Measurements from ENCODE around the gene SEC14L5.

SEC14L5 gene

GRCh38 chr16:5001986-5002385 lies 43.9 kb downstream of the SEC14L5 start:
- no peaks in the 10 kb centered on the region for H3K9me3 ChIP-seq (replicated peaks in 1 of 2; ENCODE audit: control insufficient read depth in 2 of 2, insufficient read depth in 1 of 2, low read depth in 1 of 2, low read length in 2 of 2)
- no peak overlapping the region for H3K4me3 ChIP-seq (ENCODE audit: low read length in 2 of 2)
- H3K4me2 ChIP-seq (ENCODE audit: insufficient read depth, low read length, poor library complexity, severe bottlenecking), result no peak overlapping the region
- no peak overlapping the region for H2BK12ac ChIP-seq (ENCODE audit: low read length)
- H2BK15ac ChIP-seq (ENCODE audit: low read length), result no peak overlapping the region
- H3K9ac ChIP-seq (ENCODE audit: low read depth, low read length, poor library complexity), result no peak overlapping the region
- H3K36me3 ChIP-seq (replicated peaks in 1 of 2; ENCODE audit: control insufficient read depth in 2 of 2, insufficient read depth in 2 of 2, low read length in 2 of 2), result no peaks in the 10 kb centered on the region
- no peak overlapping the region for H3K14ac ChIP-seq (ENCODE audit: low read length)
- H2BK5ac ChIP-seq (ENCODE audit: low read length), result no peak overlapping the region
- H4K8ac ChIP-seq (ENCODE audit: low read depth, low read length), result no peak overlapping the region
- no peak overlapping the region for H4K91ac ChIP-seq (ENCODE audit: low read depth, low read length, poor library complexity)
- H3K4me1 ChIP-seq (ENCODE audit: control insufficient read depth in 2 of 2, insufficient read depth in 1 of 2, low read depth in 1 of 2, low read length in 2 of 2), result no peaks in the 10 kb centered on the region
- no peak overlapping the region for H3K27ac ChIP-seq (replicated peaks; ENCODE audit: low read length)
- H3K4ac ChIP-seq (ENCODE audit: low read length), result no peak overlapping the region
- no peaks in the 10 kb centered on the region for H3K79me1 ChIP-seq (ENCODE audit: low read depth, low read length)
- no peak for DNase-seq (ENCODE audit: low spot score)
- H3K27me3 ChIP-seq (ENCODE audit: control insufficient read depth in 3 of 3, insufficient read depth in 3 of 3, low read depth in 1 of 3, low read length in 3 of 3), result peaks cover 0 to 4% (median 0%) of the 10 kb centered on the region in 3 experiments
- H2AK5ac ChIP-seq (ENCODE audit: low read depth, low read length), result no peak overlapping the region
- WGBS, 2 donors (ENCODE audit: extremely low coverage in 2 of 2, insufficient read length in 2 of 2, insufficient replicate concordance in 1 of 2), result no CpG with 5 or more reads among the region's 6 CpGs
- H2AFZ ChIP-seq (ENCODE audit: low read length), result no peak overlapping the region
- no peak overlapping the region for H2BK120ac ChIP-seq (ENCODE audit: low read depth, low read length)
- no peak overlapping the region for H3K18ac ChIP-seq (ENCODE audit: low read length)
- H3K23ac ChIP-seq (ENCODE audit: low read depth, low read length, poor library complexity), result no peak overlapping the region

GRCh38 chr16:5002699-5003143 lies 44.6 kb downstream of the SEC14L5 start:
- H3K36me3 ChIP-seq (replicated peaks in 1 of 2; ENCODE audit: control insufficient read depth in 2 of 2, insufficient read depth in 2 of 2, low read length in 2 of 2), result no peaks in the 10 kb centered on the region
- no peaks in the 10 kb centered on the region for H3K9me3 ChIP-seq (replicated peaks in 1 of 2; ENCODE audit: control insufficient read depth in 2 of 2, insufficient read depth in 1 of 2, low read depth in 1 of 2, low read length in 2 of 2)
- H3K4me2 ChIP-seq (ENCODE audit: insufficient read depth, low read length, poor library complexity, severe bottlenecking), result no peak overlapping the region
- no peak overlapping the region for H3K18ac ChIP-seq (ENCODE audit: low read length)
- no peak overlapping the region for H4K8ac ChIP-seq (ENCODE audit: low read depth, low read length)
- no peak overlapping the region for H2BK5ac ChIP-seq (ENCODE audit: low read length)
- no peak overlapping the region for H3K23ac ChIP-seq (ENCODE audit: low read depth, low read length, poor library complexity)
- H3K27ac ChIP-seq (replicated peaks; ENCODE audit: low read length), result no peak overlapping the region
- H3K14ac ChIP-seq (ENCODE audit: low read length), result no peak overlapping the region
- H3K9ac ChIP-seq (ENCODE audit: low read depth, low read length, poor library complexity), result no peak overlapping the region
- no peak overlapping the region for H2BK12ac ChIP-seq (ENCODE audit: low read length)
- H4K91ac ChIP-seq (ENCODE audit: low read depth, low read length, poor library complexity), result no peak overlapping the region
- no peak overlapping the region for H2BK120ac ChIP-seq (ENCODE audit: low read depth, low read length)
- H2AFZ ChIP-seq (ENCODE audit: low read length), result no peak overlapping the region
- H2AK5ac ChIP-seq (ENCODE audit: low read depth, low read length), result no peak overlapping the region
- H3K27me3 ChIP-seq (ENCODE audit: control insufficient read depth in 3 of 3, insufficient read depth in 3 of 3, low read depth in 1 of 3, low read length in 3 of 3), result peaks cover 0 to 4% (median 0%) of the 10 kb centered on the region in 3 experiments
- H2BK15ac ChIP-seq (ENCODE audit: low read length), result no peak overlapping the region
- no peaks in the 10 kb centered on the region for H3K4me1 ChIP-seq (ENCODE audit: control insufficient read depth in 2 of 2, insufficient read depth in 1 of 2, low read depth in 1 of 2, low read length in 2 of 2)
- no CpG with 5 or more reads among the region's 3 CpGs for WGBS, 2 donors (ENCODE audit: extremely low coverage in 2 of 2, insufficient read length in 2 of 2, insufficient replicate concordance in 1 of 2)
- no peak overlapping the region for H3K4ac ChIP-seq (ENCODE audit: low read length)
- no peaks in the 10 kb centered on the region for H3K79me1 ChIP-seq (ENCODE audit: low read depth, low read length)
- no peak for DNase-seq (ENCODE audit: low spot score)
- H3K4me3 ChIP-seq (ENCODE audit: low read length in 2 of 2), result no peak overlapping the region

- Histone ChIP-seq H3K4me3 (ENCODE audit: low read length in 2 of 2) (no peak overlapping the region), H2BK15ac (ENCODE audit: low read length) (no peak overlapping the region), H3K4ac (ENCODE audit: low read length) (no peak overlapping the region), H3K27me3 (ENCODE audit: control insufficient read depth in 3 of 3, insufficient read depth in 3 of 3, low read depth in 1 of 3, low read length in 3 of 3) (peaks cover 0 to 4% (median 0%) of the 10 kb centered on the region in 3 experiments), H4K91ac (ENCODE audit: low read depth, low read length, poor library complexity) (no peak overlapping the region), H3K27ac (replicated peaks; ENCODE audit: low read length) (no peak overlapping the region), H2AK5ac (ENCODE audit: low read depth, low read length) (peak overlapping the region; percentile 31), H2AFZ (ENCODE audit: low read length) (no peak overlapping the region), H3K4me2 (ENCODE audit: insufficient read depth, low read length, poor library complexity, severe bottlenecking) (no peak overlapping the region), H4K8ac (ENCODE audit: low read depth, low read length) (no peak overlapping the region), H3K18ac (ENCODE audit: low read length) (no peak overlapping the region), H3K9ac (ENCODE audit: low read depth, low read length, poor library complexity) (no peak overlapping the region), H2BK12ac (ENCODE audit: low read length) (no peak overlapping the region), H3K14ac (ENCODE audit: low read length) (no peak overlapping the region), H3K36me3 (replicated peaks in 1 of 2; ENCODE audit: control insufficient read depth in 2 of 2, insufficient read depth in 2 of 2, low read length in 2 of 2) (no peaks in the 10 kb centered on the region), H2BK5ac (ENCODE audit: low read length) (no peak overlapping the region), H2BK120ac (ENCODE audit: low read depth, low read length) (no peak overlapping the region), H3K4me1 (ENCODE audit: control insufficient read depth in 2 of 2, insufficient read depth in 1 of 2, low read depth in 1 of 2, low read length in 2 of 2) (no peaks in the 10 kb centered on the region), H3K9me3 (replicated peaks in 1 of 2; ENCODE audit: control insufficient read depth in 2 of 2, insufficient read depth in 1 of 2, low read depth in 1 of 2, low read length in 2 of 2) (no peaks in the 10 kb centered on the region), H3K23ac (ENCODE audit: low read depth, low read length, poor library complexity) (no peak overlapping the region), H3K79me1 (ENCODE audit: low read depth, low read length) (no peaks in the 10 kb centered on the region)
- whole genome bisulfite sequencing, 2 donors (ENCODE audit: extremely low coverage in 2 of 2, insufficient read length in 2 of 2, insufficient replicate concordance in 1 of 2), result no CpG with 5 or more reads among the region's 12 CpGs
- no peak for DNase-seq (ENCODE audit: low spot score)
Measured at GRCh38 chr16:5003211-5003610, 45.1 kb downstream of the SEC14L5 start.

- Histone ChIP-seq H3K27me3 (ENCODE audit: control insufficient read depth in 3 of 3, insufficient read depth in 3 of 3, low read depth in 1 of 3, low read length in 3 of 3) (peaks cover 0 to 4% (median 0%) of the 10 kb centered on the region in 3 experiments), H2AK5ac (ENCODE audit: low read depth, low read length) (no peak overlapping the region), H2AFZ (ENCODE audit: low read length) (no peak overlapping the region), H3K4me2 (ENCODE audit: insufficient read depth, low read length, poor library complexity, severe bottlenecking) (no peak overlapping the region), H4K91ac (ENCODE audit: low read depth, low read length, poor library complexity) (no peak overlapping the region), H3K9ac (ENCODE audit: low read depth, low read length, poor library complexity) (no peak overlapping the region), H3K9me3 (replicated peaks in 1 of 2; ENCODE audit: control insufficient read depth in 2 of 2, insufficient read depth in 1 of 2, low read depth in 1 of 2, low read length in 2 of 2) (no peaks in the 10 kb centered on the region), H3K4me3 (ENCODE audit: low read length in 2 of 2) (no peak overlapping the region), H2BK120ac (ENCODE audit: low read depth, low read length) (no peak overlapping the region), H3K18ac (ENCODE audit: low read length) (no peak overlapping the region), H3K4ac (ENCODE audit: low read length) (peak overlapping the region; percentile 37), H2BK12ac (ENCODE audit: low read length) (no peak overlapping the region), H2BK15ac (ENCODE audit: low read length) (no peak overlapping the region), H3K27ac (replicated peaks; ENCODE audit: low read length) (no peak overlapping the region), H2BK5ac (ENCODE audit: low read length) (no peak overlapping the region), H3K4me1 (ENCODE audit: control insufficient read depth in 2 of 2, insufficient read depth in 1 of 2, low read depth in 1 of 2, low read length in 2 of 2) (no peaks in the 10 kb centered on the region), H3K36me3 (replicated peaks in 1 of 2; ENCODE audit: control insufficient read depth in 2 of 2, insufficient read depth in 2 of 2, low read length in 2 of 2) (no peaks in the 10 kb centered on the region), H4K8ac (ENCODE audit: low read depth, low read length) (no peak overlapping the region), H3K79me1 (ENCODE audit: low read depth, low read length) (no peaks in the 10 kb centered on the region), H3K14ac (ENCODE audit: low read length) (peak overlapping the region; percentile 71), H3K23ac (ENCODE audit: low read depth, low read length, poor library complexity) (no peak overlapping the region)
- DNase-seq (ENCODE audit: low spot score), result no peak
- no CpG with 5 or more reads among the region's 10 CpGs for WGBS, 2 donors (ENCODE audit: extremely low coverage in 2 of 2, insufficient read length in 2 of 2, insufficient replicate concordance in 1 of 2)
Measured at GRCh38 chr16:5003828-5004227, 45.7 kb downstream of the SEC14L5 start.
